Measurements from ENCODE around the gene CHST3.

DNA sequence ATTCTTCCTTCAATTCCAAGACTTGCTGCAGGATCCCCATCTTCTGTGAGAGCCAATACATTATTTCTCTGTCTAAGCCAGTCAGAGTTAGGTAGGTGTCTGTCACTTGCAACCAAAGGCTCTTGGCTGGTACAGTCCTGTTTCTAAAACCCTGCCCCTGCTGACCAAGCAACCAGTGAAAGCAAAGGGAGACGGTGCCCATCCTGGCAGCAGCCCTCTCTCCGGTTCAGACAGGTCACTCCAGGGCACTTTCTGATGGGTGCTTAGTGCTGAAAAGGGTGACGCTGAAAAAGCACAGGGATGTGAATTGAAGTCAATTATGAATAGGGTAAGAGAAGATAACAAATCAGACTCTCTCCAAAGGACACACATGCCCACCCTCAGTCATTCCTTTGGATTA lies 86.7 kb downstream of the CHST3 start:
- no peak for TF ChIP-seq CTCF (IDR thresholded peaks at IDR 0.05)
- no peak for TF ChIP-seq POLR2A (IDR thresholded peaks at IDR 0.05)

All from heart left ventricle (tissue), 13 donors.